ENCODE measurements around the gene ARHGEF28.

- TF ChIP-seq POLR2A (IDR thresholded peaks at IDR 0.05; ENCODE audit: low read depth, low read length) = no peak
- no peak for TF ChIP-seq TAF1 (IDR thresholded peaks at IDR 0.05; ENCODE audit: borderline replicate concordance, low read depth, low read length)
Measured at GRCh38 chr5:73827106-73827450, 201.1 kb downstream of the ARHGEF28 start.
